Right ventricle myocardium inferior (tissue), 1 donor: Measurements from ENCODE around the gene TTLL11. TPM values are rescaled to one million over a fixed set of nuclear protein-coding genes. Genes with fewer than 3 reads are reported as not detected.

Experiments
- ATAC-seq: fragments of 200-7000 bp; cut with Tn5 transposase; one replicate; pipeline ENCODE4 v1.9.1; 2020; ENCODE audit warnings: mild to moderate bottlenecking, moderate library complexity
- DNase-seq: peaks from one replicate; pipeline ENCODE4 v3.0.0; 2021; ENCODE audit errors: missing footprints
- intact Hi-C: fragments of 100-400 bp; cut with DNase I; formaldehyde crosslinking; loops from one replicate; pipeline ENCODE4 v1.11.0; 2022
- total RNA-seq: library from RNA; stranded (reverse); fragmentation: NEBNext Ultra II Directional; extraction: Animal tissue kit (Norgen Biotek cat#: 25700); gene quantifications from one replicate; pipeline ENCODE4 v1.2.1, GENCODE V29; 2021
- donor health status: DM: no; HTN: yes; CAD: no; lungs with severe emphysema.

The TTLL11 gene
- total RNA-seq, 1 donor from 2014 or later, result 5.0 TPM

- ATAC-seq, result no peak
- DNase-seq, result peak; percentile 64
- intact Hi-C loops, result no loop called here
Observed at GRCh38 chr9:121784731-121785411, 308.2 kb downstream of the TTLL11 start.

DNA sequence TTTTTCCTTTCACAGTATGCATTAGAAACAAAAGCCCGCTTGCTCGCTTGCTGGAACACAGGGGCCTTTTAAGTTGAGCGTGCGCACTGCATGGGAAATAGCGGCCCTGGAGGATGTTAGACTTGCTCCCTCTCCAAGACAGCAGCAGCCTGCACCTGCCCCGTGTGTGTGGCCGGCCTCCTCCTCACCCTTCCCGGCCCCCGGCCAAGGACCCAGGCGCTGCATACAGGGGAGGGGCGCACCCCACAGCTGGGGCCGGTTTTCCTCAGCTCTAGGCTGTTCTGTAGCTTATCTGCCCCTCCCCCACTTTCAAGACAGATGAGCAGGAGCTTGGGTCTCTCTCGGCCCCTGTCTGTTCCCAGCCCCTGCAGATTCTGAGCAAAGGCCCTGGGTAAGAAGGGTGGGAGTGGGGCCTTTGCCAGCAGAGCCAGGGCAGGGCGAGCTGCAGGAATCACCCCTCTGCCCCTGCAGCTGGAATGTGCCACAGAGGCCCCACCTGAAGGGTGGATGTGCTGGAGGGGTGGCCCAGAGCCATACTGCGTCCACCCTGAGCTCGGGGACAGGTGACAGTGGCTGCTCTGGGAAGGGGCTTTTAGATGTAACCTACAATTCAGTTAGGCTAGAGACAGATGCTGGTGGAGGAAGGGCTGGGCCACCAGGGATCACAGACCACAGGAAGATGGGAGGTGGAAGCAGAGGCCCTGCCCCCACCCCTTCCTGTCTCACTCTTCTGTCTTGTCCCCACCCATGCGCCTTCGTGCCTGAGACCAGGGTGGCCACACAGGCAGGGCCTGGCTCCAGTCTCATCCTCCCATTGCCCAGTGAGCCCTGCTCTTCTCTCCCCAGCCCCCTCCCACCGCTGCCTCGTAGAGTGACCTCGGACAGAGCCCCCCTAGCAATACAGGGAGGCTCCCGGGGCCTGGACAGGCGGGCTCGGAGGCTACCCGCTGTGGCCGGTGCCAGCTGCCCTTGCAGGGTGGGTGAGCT lies 309.3 kb downstream of the TTLL11 start:
- intact Hi-C loops, result no loop called here
- peak; percentile 70 for DNase-seq

GRCh38 chr9:121783111-121783510 lies 310.0 kb downstream of the TTLL11 start:
- no peak for ATAC-seq
- intact Hi-C loops, result no loop called here
- no peak for DNase-seq

More for the DNA sequence above, 309.3 kb downstream of the TTLL11 start:
- no peak for ATAC-seq

- ATAC-seq (no peak), DNase-seq (peak; percentile 65)
- intact Hi-C loops, result no loop called here
Observed at GRCh38 chr9:121782514-121783110, 310.5 kb downstream of the TTLL11 start.

- ATAC-seq (no peak), DNase-seq (no peak)
- intact Hi-C loops, result no loop called here
Observed at GRCh38 chr9:121781701-121782464, 311.2 kb downstream of the TTLL11 start.

DNA sequence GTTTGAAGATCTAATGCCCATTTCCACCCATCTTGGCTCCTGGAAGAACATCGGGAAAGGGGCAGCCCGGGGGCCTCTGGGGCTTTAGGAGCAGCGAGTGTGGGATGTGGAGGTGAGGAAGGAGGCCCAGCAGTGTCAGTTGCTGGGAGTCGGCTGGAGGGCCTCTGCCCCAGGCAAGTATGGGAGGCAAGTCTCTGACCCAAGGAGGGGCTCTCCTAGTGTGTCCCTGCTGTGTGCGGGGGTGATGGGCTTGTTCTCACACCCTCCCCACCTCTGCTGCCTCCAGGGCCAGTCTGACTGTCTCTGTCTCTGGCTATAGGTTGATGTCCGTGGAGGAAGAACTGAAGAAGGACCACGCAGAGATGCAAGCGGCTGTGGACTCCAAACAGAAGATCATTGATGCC lies 312.0 kb downstream of the TTLL11 start:
- intact Hi-C loops, result no loop called here
- DNase-seq (no peak), ATAC-seq (no peak)

- DNase-seq (no peak), ATAC-seq (no peak)
- intact Hi-C loops, result no loop called here
Observed at GRCh38 chr9:121780177-121781040, 312.7 kb downstream of the TTLL11 start.

DNA sequence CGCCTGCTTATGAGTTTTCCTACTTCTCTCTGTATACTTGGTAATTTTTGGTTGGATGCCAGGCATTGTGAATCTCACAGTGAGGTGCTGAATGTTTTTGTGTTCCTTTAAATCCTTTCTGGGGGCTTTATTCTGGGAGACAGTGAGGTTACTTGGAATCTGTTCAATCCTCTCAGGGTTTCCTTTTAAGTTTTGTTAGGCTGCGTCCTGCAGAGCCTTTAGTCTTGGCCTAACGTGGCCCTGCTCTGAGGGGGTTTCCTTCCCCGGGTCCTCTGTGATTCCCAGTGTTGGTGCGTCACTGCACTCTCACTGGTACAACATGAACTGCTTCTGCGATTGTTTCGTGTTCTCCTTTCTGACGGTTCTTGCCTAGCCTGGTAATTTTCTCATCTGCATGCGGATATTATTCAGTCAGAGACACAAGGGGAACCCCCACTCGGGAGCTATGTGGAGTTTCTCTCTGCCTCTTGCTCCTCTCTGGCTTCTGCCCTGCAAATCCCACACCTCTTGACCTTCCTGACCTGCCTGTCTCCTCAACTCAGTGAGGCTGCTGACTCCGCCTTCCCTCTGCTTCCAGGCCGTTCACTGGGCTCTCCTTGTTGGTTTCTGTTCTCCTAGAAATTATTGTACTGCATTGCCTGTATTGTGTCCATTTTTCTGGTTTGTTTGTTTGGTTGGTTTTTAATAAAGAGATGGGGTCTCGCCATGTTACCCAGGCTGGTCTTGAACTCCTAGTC lies 313.6 kb downstream of the TTLL11 start:
- intact Hi-C loops, result no loop called here
- ATAC-seq (no peak), DNase-seq (peak; percentile 60)

- no peak for DNase-seq
- ATAC-seq, result peak; percentile 40
- intact Hi-C loops, result no loop called here
Observed at GRCh38 chr9:121778252-121779225, 314.6 kb downstream of the TTLL11 start.

DNA sequence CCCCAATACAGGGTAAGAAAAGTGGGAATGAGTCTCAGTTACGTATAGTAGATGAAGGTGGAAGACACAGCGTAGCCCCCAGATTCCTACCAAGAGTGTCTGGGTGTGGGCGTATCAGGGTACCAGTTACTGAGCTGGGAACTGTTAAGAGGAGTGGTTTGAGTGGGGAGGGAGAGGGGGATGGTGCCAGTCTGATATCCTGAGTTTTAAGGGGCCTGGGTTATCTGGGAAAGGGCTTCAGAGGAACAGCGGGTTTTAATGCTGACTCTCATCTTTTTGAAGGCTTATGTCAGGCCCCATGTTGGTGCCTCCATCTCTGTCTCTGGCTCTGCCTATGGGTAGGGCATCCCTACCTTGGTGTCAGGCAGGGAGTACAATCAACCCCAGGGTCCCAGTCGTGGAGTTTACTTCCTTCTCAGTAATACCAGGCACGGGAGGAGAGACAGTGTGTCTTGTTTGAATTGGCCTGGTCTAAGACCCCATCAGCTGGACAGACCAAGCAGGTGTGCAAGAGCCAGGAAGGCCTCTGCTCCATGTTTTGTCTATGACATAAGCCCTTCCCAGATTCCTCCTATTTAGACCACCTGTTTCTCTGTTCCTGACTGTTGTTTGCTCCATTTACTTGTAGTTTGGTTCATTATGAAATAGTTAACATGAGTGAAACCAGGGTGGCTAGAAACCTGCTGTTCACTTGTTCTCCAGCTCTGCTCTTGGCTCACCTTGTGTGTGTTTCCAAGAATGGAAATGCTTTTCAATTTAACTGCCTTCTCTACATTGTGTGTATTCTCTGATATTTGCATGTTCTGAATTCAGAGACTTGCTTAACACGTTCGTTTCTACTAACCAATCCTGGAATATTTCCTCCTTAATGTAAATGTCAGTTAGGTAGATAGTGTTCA lies 316.1 kb downstream of the TTLL11 start:
- DNase-seq, result no peak
- no peak for ATAC-seq

GRCh38 chr9:121776001-121776738 lies 316.9 kb downstream of the TTLL11 start:
- intact Hi-C loops, result no loop called here
- DNase-seq, result no peak
- no peak for ATAC-seq

More for the DNA sequence above, 316.1 kb downstream of the TTLL11 start:
- intact Hi-C loops, result no loop called here

DNA sequence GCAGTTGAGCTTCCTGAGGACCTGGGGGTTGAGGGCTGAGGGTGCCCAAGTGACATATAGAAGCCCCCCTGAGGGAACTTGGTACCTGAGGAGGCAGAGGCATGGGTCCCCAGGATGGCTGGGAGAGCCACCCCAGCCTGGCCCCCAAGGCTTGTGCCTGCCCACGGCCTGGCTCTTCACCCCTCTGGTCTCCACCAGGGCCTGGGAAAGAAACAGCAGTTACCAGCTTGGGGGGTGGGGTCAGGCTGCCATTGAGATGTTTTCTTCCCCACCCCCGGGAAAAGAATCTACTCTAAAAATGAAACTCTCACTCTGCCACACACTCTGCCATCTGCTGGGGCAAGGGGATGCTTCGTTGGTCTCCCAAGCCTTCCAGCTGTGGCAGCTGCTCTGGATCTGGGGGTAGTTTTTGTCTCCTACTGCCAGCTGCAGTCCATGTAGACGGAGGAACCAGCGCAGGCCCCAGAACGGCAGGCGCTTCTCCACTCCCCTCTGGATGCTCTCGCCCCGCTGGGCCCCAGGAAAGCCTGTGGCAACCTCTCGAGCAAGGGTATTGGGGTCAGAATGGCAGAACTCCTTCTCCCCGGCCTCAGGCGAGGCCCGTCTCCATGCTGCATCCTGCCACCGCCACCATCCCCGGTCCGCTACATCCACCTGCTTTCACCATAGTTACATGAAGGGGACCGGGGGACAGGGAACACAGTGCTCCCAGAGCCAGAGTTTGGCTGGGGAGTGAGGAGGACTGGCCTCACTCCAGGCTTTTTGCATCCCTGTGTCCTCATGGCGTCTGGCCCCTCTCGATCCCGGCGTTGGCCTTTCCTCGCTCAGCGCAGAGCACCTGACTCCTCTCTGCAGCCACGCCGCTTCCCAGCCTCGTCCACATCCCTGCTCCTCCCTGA lies 318.1 kb downstream of the TTLL11 start:
- intact Hi-C loops, result no loop called here
- no peak for ATAC-seq
- peak; percentile 50 for DNase-seq

- intact Hi-C loops, result no loop called here
- DNase-seq (peak; percentile 64), ATAC-seq (no peak)
Observed at GRCh38 chr9:121773954-121774714, 319.0 kb downstream of the TTLL11 start.
